ENCODE results near the gene DAB2IP. TPM values are rescaled to one million over a fixed set of nuclear protein-coding genes. Genes with fewer than 3 reads are reported as not detected.

Gene DAB2IP
- polyA plus RNA-seq, 1 donor from 2014 or later: 17.3 TPM

GRCh38 chr9:121746866-121747265, 95.4 kb downstream of the DAB2IP start:
- H3K36me3 ChIP-seq (ENCODE audit: insufficient read depth, low read length): no peaks in the 10 kb centered on the region
- H4K20me1 ChIP-seq (ENCODE audit: insufficient read depth): peaks cover 3% of the 10 kb centered on the region
- H2AFZ ChIP-seq (ENCODE audit: low read depth, low read length): no peak overlapping the region
- no peak overlapping the region for H3K27ac ChIP-seq (ENCODE audit: low read length)
- H3K9ac ChIP-seq (ENCODE audit: low read length): no peak overlapping the region
- no peak overlapping the region for H3K4me2 ChIP-seq (ENCODE audit: low read length)
- no peaks in the 10 kb centered on the region for H3F3A ChIP-seq (ENCODE audit: insufficient read depth, low read length, poor library complexity, severe bottlenecking)
- no peaks in the 10 kb centered on the region for H3K9me2 ChIP-seq (ENCODE audit: insufficient read depth, low read length)
- no peaks in the 10 kb centered on the region for H3K27me3 ChIP-seq (ENCODE audit: insufficient read depth, low read depth, low read length)
- peaks cover 40% of the 10 kb centered on the region for H3K79me2 ChIP-seq (replicated peaks; ENCODE audit: insufficient read depth, low read length)
- H3K9me3 ChIP-seq (ENCODE audit: low read length): no peaks in the 10 kb centered on the region
- H3K4me3 ChIP-seq (ENCODE audit: low read length): no peak overlapping the region
- TF ChIP-seq EZH2 (IDR thresholded peaks at IDR 0.05; ENCODE audit: borderline replicate concordance, insufficient read depth, low read length, poor library complexity, severe bottlenecking) (no peak), TAF1 (IDR thresholded peaks at IDR 0.05; ENCODE audit: low read depth) (no peak), CTCF (IDR thresholded peaks at IDR 0.05; ENCODE audit: poor library complexity, severe bottlenecking) (no peak), RAD21 (conservative IDR thresholded peaks at IDR 0.05) (no peak), EP300 (conservative IDR thresholded peaks at IDR 0.05; ENCODE audit: poor library complexity, severe bottlenecking) (no peak), REST (IDR thresholded peaks at IDR 0.05; ENCODE audit: borderline replicate concordance) (no peak), POLR2AphosphoS5 (IDR thresholded peaks at IDR 0.05) (no peak)

- no peak overlapping the region for H3K9ac ChIP-seq (ENCODE audit: low read length)
- no peaks in the 10 kb centered on the region for H3F3A ChIP-seq (ENCODE audit: insufficient read depth, low read length, poor library complexity, severe bottlenecking)
- H3K9me3 ChIP-seq (ENCODE audit: low read length): no peaks in the 10 kb centered on the region
- H3K27ac ChIP-seq (ENCODE audit: low read length): no peak overlapping the region
- H3K4me3 ChIP-seq (ENCODE audit: low read length): no peak overlapping the region
- no peaks in the 10 kb centered on the region for H3K9me2 ChIP-seq (ENCODE audit: insufficient read depth, low read length)
- no peaks in the 10 kb centered on the region for H4K20me1 ChIP-seq (ENCODE audit: insufficient read depth)
- H3K36me3 ChIP-seq (ENCODE audit: insufficient read depth, low read length): no peaks in the 10 kb centered on the region
- peaks cover 40% of the 10 kb centered on the region for H3K79me2 ChIP-seq (replicated peaks; ENCODE audit: insufficient read depth, low read length)
- TF ChIP-seq POLR2AphosphoS5 (IDR thresholded peaks at IDR 0.05): no peak
- TF ChIP-seq SMC3 (conservative IDR thresholded peaks at IDR 0.05; ENCODE audit: poor library complexity): no peak
- no peak for TF ChIP-seq TAF1 (IDR thresholded peaks at IDR 0.05; ENCODE audit: low read depth)
- no peak for TF ChIP-seq MXI1 (conservative IDR thresholded peaks at IDR 0.05; ENCODE audit: poor library complexity, severe bottlenecking)
- no peak for TF ChIP-seq CTCF (IDR thresholded peaks at IDR 0.05; ENCODE audit: poor library complexity, severe bottlenecking)
- TF ChIP-seq EP300 (conservative IDR thresholded peaks at IDR 0.05; ENCODE audit: poor library complexity, severe bottlenecking): no peak
- no peak for TF ChIP-seq EZH2 (IDR thresholded peaks at IDR 0.05; ENCODE audit: borderline replicate concordance, insufficient read depth, low read length, poor library complexity, severe bottlenecking)
- no peak for TF ChIP-seq RAD21 (conservative IDR thresholded peaks at IDR 0.05)
- TF ChIP-seq REST (IDR thresholded peaks at IDR 0.05; ENCODE audit: borderline replicate concordance): no peak
- H3K27me3 ChIP-seq (ENCODE audit: insufficient read depth, low read depth, low read length): no peaks in the 10 kb centered on the region
- no peak overlapping the region for H2AFZ ChIP-seq (ENCODE audit: low read depth, low read length)
- no peak overlapping the region for H3K4me2 ChIP-seq (ENCODE audit: low read length)
Observed at GRCh38 chr9:121748074-121748473, 96.6 kb downstream of the DAB2IP start.

Data from neural cell (in vitro differentiated cells).